Endothelial cell (in vitro differentiated cells): ENCODE measurements around the gene RBM6. TPM values are rescaled to one million over a fixed set of nuclear protein-coding genes. Genes with fewer than 3 reads are reported as not detected.

Source experiments
- DNase-seq: peaks from one replicate; pipeline ENCODE4 v3.0.0; 2021; ENCODE audit warnings: low spot score
- H3K27ac Mint-ChIP-seq: one replicate; pipeline ENCODE4 v1.8.0; 2021; ENCODE audit warnings: mixed read lengths, inconsistent platforms; ENCODE audit not compliant: unreplicated experiment
- H3K27me3 Mint-ChIP-seq: one replicate; pipeline ENCODE4 v1.8.0; 2021; ENCODE audit warnings: mild to moderate bottlenecking, moderate library complexity, mixed read lengths, inconsistent platforms; ENCODE audit not compliant: unreplicated experiment
- H3K36me3 Mint-ChIP-seq: one replicate; pipeline ENCODE4 v1.8.0; 2021; ENCODE audit warnings: mild to moderate bottlenecking, low read depth, mixed read lengths, inconsistent platforms; ENCODE audit not compliant: unreplicated experiment
- H3K4me1 Mint-ChIP-seq: one replicate; pipeline ENCODE4 v1.8.0; 2021; ENCODE audit warnings: mild to moderate bottlenecking, mixed read lengths, inconsistent platforms; ENCODE audit not compliant: unreplicated experiment
- H3K4me3 Mint-ChIP-seq: one replicate; pipeline ENCODE4 v1.8.0; 2021; ENCODE audit warnings: mild to moderate bottlenecking, mixed read lengths, inconsistent platforms; ENCODE audit not compliant: unreplicated experiment
- H3K9me3 Mint-ChIP-seq: one replicate; pipeline ENCODE4 v1.8.0; 2021; ENCODE audit warnings: mixed read lengths, inconsistent platforms; ENCODE audit not compliant: unreplicated experiment
- CTCF ChIP-seq: fragments of 200-600 bp; sonication (generic); IDR thresholded peaks from one replicate; pipeline ENCODE4 v1.5.0; 2021; ENCODE audit warnings: antibody characterized with exemption; ENCODE audit not compliant: unreplicated experiment
- total RNA-seq: library from RNA; stranded (reverse); fragmentation: NEBNext Ultra II Directional; extraction: Animal tissue kit (Norgen Biotek cat#: 25700); gene quantifications from one replicate; pipeline ENCODE4 v1.2.1, GENCODE V29; 2021; ENCODE audit not compliant: unreplicated experiment

RBM6 gene
- total RNA-seq, 1 donor from 2014 or later = 76.2 TPM

- no peak for TF ChIP-seq CTCF
- H3K27me3 Mint-ChIP-seq = peaks cover 3% of the 10 kb centered on the region
- peak; percentile 86 for DNase-seq
- H3K27ac Mint-ChIP-seq = peak within 1 kb of the TSS; percentile 90
- peaks cover 16% of the 10 kb centered on the region for H3K4me1 Mint-ChIP-seq
- peak within 1 kb of the TSS; percentile 99 for H3K4me3 Mint-ChIP-seq
- H3K36me3 Mint-ChIP-seq = peaks cover 33% of the 10 kb centered on the region
- no peaks in the 10 kb centered on the region for H3K9me3 Mint-ChIP-seq
Measured at GRCh38 chr3:50088725-50089608, 149.0 kb downstream of the RBM6 start, which contains the start of gene RBM5. TSS of gene RBM5 (plus strand) at chr3:50088919. CDS start at chr3:50090435, 1,516 bp downstream.

GRCh38 chr3:50089609-50089945 is 149.6 kb downstream of the RBM6 start:
- Mint-ChIP-seq H3K27ac (peak overlapping the region; percentile 83), H3K4me3 (peak overlapping the region; percentile 99), H3K27me3 (peaks cover 3% of the 10 kb centered on the region), H3K4me1 (peaks cover 16% of the 10 kb centered on the region), H3K9me3 (no peaks in the 10 kb centered on the region), H3K36me3 (peaks cover 34% of the 10 kb centered on the region)
- TF ChIP-seq CTCF = no peak
- DNase-seq = no peak

GRCh38 chr3:50090984-50091383 is 151.0 kb downstream of the RBM6 start:
- Mint-ChIP-seq H3K4me3 (peak overlapping the region; percentile 99), H3K36me3 (peaks cover 41% of the 10 kb centered on the region), H3K9me3 (no peaks in the 10 kb centered on the region), H3K27me3 (no peaks in the 10 kb centered on the region), H3K4me1 (peaks cover 16% of the 10 kb centered on the region), H3K27ac (no peak overlapping the region)
- no peak for TF ChIP-seq CTCF
- DNase-seq = no peak

GRCh38 chr3:50095352-50095998 is 155.5 kb downstream of the RBM6 start:
- peaks cover 56% of the 10 kb centered on the region for H3K36me3 Mint-ChIP-seq
- TF ChIP-seq CTCF = no peak
- H3K27ac Mint-ChIP-seq = no peak overlapping the region
- H3K4me1 Mint-ChIP-seq = peaks cover 6% of the 10 kb centered on the region
- no peaks in the 10 kb centered on the region for H3K27me3 Mint-ChIP-seq
- no peaks in the 10 kb centered on the region for H3K9me3 Mint-ChIP-seq
- DNase-seq = no peak
- peak overlapping the region; percentile 56 for H3K4me3 Mint-ChIP-seq

GRCh38 chr3:50100386-50100785 is 160.4 kb downstream of the RBM6 start:
- no peaks in the 10 kb centered on the region for H3K9me3 Mint-ChIP-seq
- DNase-seq = no peak
- peaks cover 60% of the 10 kb centered on the region for H3K36me3 Mint-ChIP-seq
- TF ChIP-seq CTCF = no peak
- H3K27ac Mint-ChIP-seq = no peak overlapping the region
- H3K4me1 Mint-ChIP-seq = peaks cover 3% of the 10 kb centered on the region
- no peak overlapping the region for H3K4me3 Mint-ChIP-seq
- H3K27me3 Mint-ChIP-seq = no peaks in the 10 kb centered on the region
